AG09309 (cell line): Measurements from ENCODE around the gene LONP1.

Experiments used
- DNase-seq: peaks from one replicate; pipeline ENCODE4 v3.0.0-alpha.2; 2010; ENCODE audit warnings: low read depth
- H3K4me3 ChIP-seq: 2 replicates; pipeline ENCODE4 v1.5.1; 2011; ENCODE audit warnings: mild to moderate bottlenecking, low read depth, low read length, moderate library complexity; ENCODE audit not compliant: control insufficient read depth
- CTCF ChIP-seq: IDR thresholded peaks from 2 replicates; pipeline ENCODE4 v1.5.1; 2011; ENCODE audit warnings: mild to moderate bottlenecking, low read depth, low read length, inconsistent platforms; ENCODE audit not compliant: insufficient read depth, control insufficient read depth; ENCODE audit errors: missing control alignments

The LONP1 gene

DNA sequence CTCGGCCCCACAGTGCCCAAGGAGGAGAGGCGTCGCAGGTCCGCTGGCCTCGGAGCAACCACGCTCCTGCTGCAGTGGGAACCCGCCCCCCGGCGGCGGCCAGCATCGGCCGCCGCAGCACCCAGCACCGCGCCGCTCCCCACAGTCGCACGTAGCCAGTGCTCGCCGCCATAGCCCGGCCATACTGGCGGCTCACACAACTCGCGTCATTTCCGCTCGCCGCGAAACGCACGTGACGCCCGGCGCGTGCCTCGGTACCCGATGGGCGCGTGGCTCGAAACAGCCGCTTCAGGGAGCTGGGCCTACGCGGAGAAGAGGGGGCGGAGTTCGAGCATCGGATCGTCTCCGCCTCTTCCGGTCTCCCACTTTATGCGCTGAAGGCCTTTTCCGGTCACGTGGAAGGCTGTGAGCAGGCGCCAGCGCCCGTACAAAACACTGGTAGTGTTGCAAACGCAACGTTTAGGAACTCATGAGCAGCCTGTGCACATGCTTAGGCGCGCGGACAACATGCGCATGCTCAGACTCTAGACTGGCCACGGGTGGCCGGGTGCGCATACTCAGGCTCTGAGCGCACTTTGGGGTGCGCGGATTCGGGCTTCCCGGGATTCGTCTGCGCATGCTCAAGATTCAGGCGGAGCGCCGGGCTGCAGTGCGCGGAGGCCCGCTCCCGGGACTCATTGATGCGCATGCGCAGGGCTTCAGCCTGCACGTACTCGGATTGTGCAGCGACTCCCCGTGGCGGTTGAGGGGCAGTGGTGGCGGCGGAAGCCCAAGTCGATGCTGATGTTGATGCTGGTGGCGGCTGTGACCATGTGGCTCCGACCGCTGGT lies at the start of gene LONP1, which contains the start of gene CATSPERD:
Gene LONP1 (minus strand): TSS at position 186 of the 830 bp plus-strand sequence. CDS start 14 bp downstream, at position 172.
Gene CATSPERD (plus strand): TSS at position 677 of the 830 bp plus-strand sequence. CDS start 101 bp downstream, at position 778.
- TF ChIP-seq CTCF: peak; percentile 94
- peak; percentile 92 for DNase-seq
- H3K4me3 ChIP-seq: peak within 1 kb of the TSS; percentile 63

GRCh38 chr19:5767949-5768348 lies 48.0 kb upstream of the LONP1 start:
- no peak for TF ChIP-seq CTCF
- DNase-seq: no peak
- H3K4me3 ChIP-seq: no peak overlapping the region

- no peak for TF ChIP-seq CTCF
- H3K4me3 ChIP-seq: no peak overlapping the region
- DNase-seq: no peak
These were observed 45.3 kb upstream of the LONP1 start for GRCh38 chr19:5765220-5765619.

DNA sequence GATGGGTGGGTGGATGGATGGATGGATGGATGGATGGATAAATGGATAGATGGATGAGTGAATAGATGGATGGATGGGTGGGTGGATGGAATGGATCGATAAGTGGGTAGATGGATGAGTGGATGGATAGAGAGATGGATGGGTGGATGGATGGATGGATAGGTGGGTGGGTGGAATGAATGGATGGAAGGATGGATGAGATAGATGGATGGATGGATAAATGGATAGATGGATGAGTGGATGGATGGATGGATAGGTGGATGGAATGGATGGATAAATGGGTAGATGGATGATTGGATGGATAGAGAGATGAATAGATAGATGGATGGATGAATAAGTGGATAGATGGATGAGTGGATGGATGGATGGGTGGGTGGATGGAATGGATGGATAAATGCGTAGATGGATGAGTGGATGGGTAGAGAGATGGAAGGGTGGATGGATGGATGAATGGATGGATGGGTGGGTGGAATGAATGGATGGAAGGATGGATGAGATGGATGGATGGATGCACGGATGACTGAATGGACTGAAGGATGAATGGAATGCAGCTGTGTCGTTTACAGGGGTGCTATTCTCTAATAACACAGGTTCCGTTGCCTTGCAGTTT lies 42.8 kb upstream of the LONP1 start:
- no peak for TF ChIP-seq CTCF
- H3K4me3 ChIP-seq: no peak overlapping the region
- no peak for DNase-seq

DNA sequence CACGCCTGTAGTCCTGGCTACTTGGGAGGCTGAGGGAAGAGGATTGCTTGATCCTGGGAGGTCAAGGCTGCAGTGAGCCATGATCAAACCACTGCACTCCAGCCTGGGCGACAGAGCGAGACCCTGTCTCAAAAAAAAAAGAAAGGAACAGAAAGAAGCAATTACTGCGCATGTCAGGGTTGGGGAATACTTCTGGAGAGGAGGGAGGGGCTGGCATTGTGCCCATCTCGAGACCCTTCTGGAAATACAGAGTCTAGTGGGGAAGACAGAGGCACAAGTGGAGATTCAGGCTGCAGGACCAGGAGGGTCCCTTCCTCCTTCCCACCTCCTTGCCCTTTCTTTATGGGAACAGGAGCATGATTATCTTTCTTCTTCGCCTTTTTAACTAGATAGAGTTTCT lies 33.8 kb upstream of the LONP1 start:
- no peak for DNase-seq
- H3K4me3 ChIP-seq: no peak overlapping the region
- TF ChIP-seq CTCF: no peak

DNA sequence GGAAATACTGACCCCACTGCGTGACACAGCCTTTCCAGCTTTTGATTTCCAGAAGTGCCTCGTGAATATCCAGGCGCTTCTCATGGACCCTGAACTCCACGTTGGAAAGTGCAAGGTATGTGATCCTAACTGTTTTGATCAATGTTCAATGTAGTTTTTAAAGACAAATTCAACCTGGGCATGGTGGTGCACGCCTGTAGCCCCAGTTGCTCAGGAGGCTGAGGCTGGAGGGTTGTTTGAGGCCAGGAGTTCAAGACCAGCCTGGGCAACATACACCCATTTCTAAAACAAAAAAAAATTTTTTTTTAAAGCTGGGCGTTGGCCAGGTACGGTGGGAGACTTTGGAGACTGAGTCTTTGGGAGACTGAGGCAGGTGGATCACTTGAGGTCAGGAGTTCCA lies 31.8 kb upstream of the LONP1 start:
- no peak overlapping the region for H3K4me3 ChIP-seq
- TF ChIP-seq CTCF: no peak

More for the DNA sequence above, 31.8 kb upstream of the LONP1 start:
- no peak for DNase-seq
